ENCODE measurements around the gene MEGF10.

MEGF10 gene

GRCh38 chr5:127386557-127386956 lies 96.0 kb downstream of the MEGF10 start:
- Mint-ChIP-seq H3K27ac (no peak overlapping the region), H3K27me3 (peaks cover 3% of the 10 kb centered on the region), H3K9me3 (peaks cover 1% of the 10 kb centered on the region), H3K4me3 (no peak overlapping the region), H3K36me3 (no peaks in the 10 kb centered on the region), H3K4me1 (no peaks in the 10 kb centered on the region)
- DNase-seq (ENCODE audit: low spot score in 2 of 2) (no peak), ATAC-seq (ENCODE audit: low read depth) (no peak)

DNA sequence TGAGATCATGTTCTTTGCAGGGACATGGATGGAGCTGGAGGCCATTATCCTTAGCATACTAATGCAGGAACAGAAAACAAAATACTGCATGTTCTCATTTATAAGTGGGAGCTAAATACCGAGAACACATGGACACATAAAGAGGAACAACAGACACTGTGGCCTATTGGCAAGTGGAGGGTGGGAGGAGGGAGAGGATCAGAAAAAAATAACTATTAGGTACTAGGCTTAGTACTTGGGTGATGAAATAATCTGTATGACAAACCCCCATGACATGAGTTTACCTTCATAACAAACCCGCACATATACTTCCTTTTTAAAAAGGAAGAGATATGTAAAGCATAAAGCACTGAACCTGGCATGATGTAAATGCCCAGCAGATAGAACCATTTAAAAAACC lies 99.0 kb downstream of the MEGF10 start:
- DNase-seq (ENCODE audit: low spot score in 2 of 2): no peak
- Mint-ChIP-seq H3K27ac (no peak overlapping the region), H3K9me3 (peaks cover 1% of the 10 kb centered on the region), H3K4me1 (no peaks in the 10 kb centered on the region), H3K4me3 (no peak overlapping the region), H3K27me3 (peaks cover 3% of the 10 kb centered on the region), H3K36me3 (no peaks in the 10 kb centered on the region)
- no peak for ATAC-seq (ENCODE audit: low read depth)

DNA sequence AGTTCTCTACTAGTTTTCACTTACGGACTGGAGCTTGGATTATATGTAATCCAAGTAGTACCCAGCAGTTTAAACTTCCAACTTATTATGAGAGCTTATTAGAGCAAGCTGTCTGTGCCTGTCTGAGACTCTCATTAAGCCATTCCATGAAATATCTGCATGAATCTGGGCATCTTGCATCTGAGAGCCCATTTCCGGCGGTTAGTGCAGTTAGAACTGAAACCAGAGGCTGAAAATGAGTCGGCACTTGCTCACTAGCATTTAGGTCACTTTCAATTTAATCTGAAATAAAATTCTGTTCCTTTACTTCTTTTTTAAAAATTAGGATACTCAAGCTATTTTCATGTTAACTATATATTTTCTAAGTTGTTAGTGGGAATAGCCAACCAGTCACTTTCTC lies 102.2 kb downstream of the MEGF10 start:
- H3K4me1 Mint-ChIP-seq: no peaks in the 10 kb centered on the region
- H3K27ac Mint-ChIP-seq: no peak overlapping the region
- ATAC-seq (ENCODE audit: low read depth) (no peak), DNase-seq (ENCODE audit: low spot score in 2 of 2) (no peak)
- no peak overlapping the region for H3K4me3 Mint-ChIP-seq
- peaks cover 1% of the 10 kb centered on the region for H3K9me3 Mint-ChIP-seq
- H3K36me3 Mint-ChIP-seq: no peaks in the 10 kb centered on the region
- peaks cover 9% of the 10 kb centered on the region for H3K27me3 Mint-ChIP-seq

DNA sequence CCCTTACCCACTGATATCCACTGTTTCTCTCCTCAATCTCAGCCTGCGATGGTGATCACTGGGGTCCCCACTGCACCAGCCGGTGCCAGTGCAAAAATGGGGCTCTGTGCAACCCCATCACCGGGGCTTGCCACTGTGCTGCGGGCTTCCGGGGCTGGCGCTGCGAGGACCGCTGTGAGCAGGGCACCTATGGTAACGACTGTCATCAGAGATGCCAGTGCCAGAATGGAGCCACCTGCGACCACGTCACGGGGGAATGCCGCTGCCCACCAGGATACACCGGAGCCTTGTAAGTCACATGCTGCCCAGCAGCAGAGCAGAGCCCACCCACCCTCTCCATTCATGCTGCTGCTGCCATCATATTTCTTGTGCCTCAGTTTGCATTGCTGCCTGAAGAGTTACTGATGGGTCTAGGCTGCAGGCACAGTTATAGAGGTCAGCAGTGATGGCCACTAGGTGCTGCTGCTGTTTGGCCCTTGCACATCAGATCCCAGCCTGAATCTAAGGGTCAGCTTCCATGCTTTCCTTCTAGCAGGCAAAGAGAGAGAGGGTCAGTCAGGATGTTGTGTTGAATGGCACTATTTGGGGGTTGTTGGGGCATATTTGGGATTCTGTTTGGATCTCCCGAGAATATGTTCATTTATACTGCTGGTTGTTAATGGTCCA lies 106.0 kb downstream of the MEGF10 start:
- H3K27ac Mint-ChIP-seq: no peak overlapping the region
- DNase-seq (ENCODE audit: low spot score in 2 of 2) (no peak), ATAC-seq (ENCODE audit: low read depth) (no peak)
- H3K36me3 Mint-ChIP-seq: no peaks in the 10 kb centered on the region
- no peak overlapping the region for H3K4me3 Mint-ChIP-seq
- H3K27me3 Mint-ChIP-seq: peaks cover 10% of the 10 kb centered on the region
- H3K4me1 Mint-ChIP-seq: no peaks in the 10 kb centered on the region
- no peaks in the 10 kb centered on the region for H3K9me3 Mint-ChIP-seq

DNA sequence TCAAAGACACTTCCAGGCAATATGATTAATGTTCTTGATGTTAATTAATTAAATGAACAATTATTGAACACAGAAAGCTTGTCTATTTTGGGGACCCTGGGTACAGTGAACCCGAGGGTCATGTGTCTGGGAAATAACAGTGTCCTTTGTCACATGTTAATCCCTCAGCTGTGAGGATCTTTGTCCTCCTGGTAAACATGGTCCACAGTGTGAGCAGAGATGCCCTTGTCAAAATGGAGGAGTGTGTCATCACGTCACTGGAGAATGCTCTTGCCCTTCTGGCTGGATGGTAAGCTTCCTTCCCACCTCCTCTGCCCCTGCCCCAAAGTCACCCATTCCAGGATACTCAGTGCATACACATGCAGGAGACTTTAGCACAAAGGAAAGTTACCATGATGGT lies 107.9 kb downstream of the MEGF10 start:
- ATAC-seq (ENCODE audit: low read depth): no peak
- no peak overlapping the region for H3K4me3 Mint-ChIP-seq
- no peak overlapping the region for H3K27ac Mint-ChIP-seq
- peaks cover 13% of the 10 kb centered on the region for H3K27me3 Mint-ChIP-seq
- H3K4me1 Mint-ChIP-seq: no peaks in the 10 kb centered on the region
- no peaks in the 10 kb centered on the region for H3K9me3 Mint-ChIP-seq
- no peaks in the 10 kb centered on the region for H3K36me3 Mint-ChIP-seq
- no peak for DNase-seq (ENCODE audit: low spot score in 2 of 2)

- ATAC-seq (ENCODE audit: low read depth) (no peak), DNase-seq (ENCODE audit: low spot score in 2 of 2) (no peak)
- H3K36me3 Mint-ChIP-seq: no peaks in the 10 kb centered on the region
- H3K27me3 Mint-ChIP-seq: peaks cover 12% of the 10 kb centered on the region
- no peak overlapping the region for H3K4me3 Mint-ChIP-seq
- no peaks in the 10 kb centered on the region for H3K4me1 Mint-ChIP-seq
- H3K9me3 Mint-ChIP-seq: no peaks in the 10 kb centered on the region
- no peak overlapping the region for H3K27ac Mint-ChIP-seq
Observed at GRCh38 chr5:127399068-127399467, 108.5 kb downstream of the MEGF10 start.

GRCh38 chr5:127400539-127400938 lies 109.9 kb downstream of the MEGF10 start:
- DNase-seq (ENCODE audit: low spot score in 2 of 2): no peak
- no peaks in the 10 kb centered on the region for H3K4me1 Mint-ChIP-seq
- ATAC-seq (ENCODE audit: low read depth): no peak
- H3K27ac Mint-ChIP-seq: no peak overlapping the region
- H3K27me3 Mint-ChIP-seq: peaks cover 11% of the 10 kb centered on the region
- H3K9me3 Mint-ChIP-seq: no peaks in the 10 kb centered on the region
- H3K36me3 Mint-ChIP-seq: no peaks in the 10 kb centered on the region
- no peak overlapping the region for H3K4me3 Mint-ChIP-seq

DNA sequence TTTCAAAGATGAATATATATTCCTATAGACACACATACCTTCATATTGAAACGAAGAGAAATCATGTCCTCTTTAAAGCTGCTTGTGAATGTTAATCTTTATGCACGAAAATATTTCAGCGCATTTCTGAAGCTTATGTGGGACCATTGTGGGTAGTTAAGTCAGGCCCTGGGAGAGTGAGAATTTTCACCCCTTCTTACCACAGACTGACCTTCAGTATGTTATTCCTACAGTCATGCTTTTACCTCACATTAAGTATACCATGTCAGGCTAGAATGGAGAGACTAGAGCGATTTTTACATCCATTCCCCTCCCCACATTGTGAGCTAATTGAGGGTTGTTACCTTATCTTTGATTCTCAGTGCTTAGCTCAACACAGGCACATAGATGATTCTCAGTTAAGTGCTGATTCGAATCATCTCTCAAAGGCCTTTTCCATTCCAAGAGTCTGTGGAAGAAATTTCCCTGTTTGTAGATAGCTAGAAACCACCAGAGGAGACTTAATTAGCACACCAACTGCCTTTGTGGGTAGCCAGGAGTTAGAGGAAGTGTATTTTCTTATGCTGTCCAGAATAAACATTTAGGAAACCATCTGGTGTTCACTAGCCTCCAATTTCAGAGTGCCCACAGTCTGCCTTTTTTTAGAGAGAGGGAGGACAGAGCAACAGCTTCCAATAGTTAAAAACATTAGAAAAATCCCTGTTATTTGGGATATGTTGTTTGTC lies 110.5 kb downstream of the MEGF10 start:
- H3K4me1 Mint-ChIP-seq: no peaks in the 10 kb centered on the region
- no peaks in the 10 kb centered on the region for H3K9me3 Mint-ChIP-seq
- peaks cover 8% of the 10 kb centered on the region for H3K27me3 Mint-ChIP-seq
- H3K36me3 Mint-ChIP-seq: no peaks in the 10 kb centered on the region
- H3K4me3 Mint-ChIP-seq: no peak overlapping the region
- DNase-seq (ENCODE audit: low spot score in 2 of 2): no peak
- H3K27ac Mint-ChIP-seq: no peak overlapping the region
- ATAC-seq (ENCODE audit: low read depth): no peak

GRCh38 chr5:127402361-127402760 lies 111.8 kb downstream of the MEGF10 start:
- Mint-ChIP-seq H3K27ac (no peak overlapping the region), H3K4me1 (no peaks in the 10 kb centered on the region), H3K9me3 (no peaks in the 10 kb centered on the region), H3K27me3 (peaks cover 10% of the 10 kb centered on the region), H3K36me3 (no peaks in the 10 kb centered on the region), H3K4me3 (no peak overlapping the region)
- no peak for DNase-seq (ENCODE audit: low spot score in 2 of 2)
- ATAC-seq (ENCODE audit: low read depth): no peak

DNA sequence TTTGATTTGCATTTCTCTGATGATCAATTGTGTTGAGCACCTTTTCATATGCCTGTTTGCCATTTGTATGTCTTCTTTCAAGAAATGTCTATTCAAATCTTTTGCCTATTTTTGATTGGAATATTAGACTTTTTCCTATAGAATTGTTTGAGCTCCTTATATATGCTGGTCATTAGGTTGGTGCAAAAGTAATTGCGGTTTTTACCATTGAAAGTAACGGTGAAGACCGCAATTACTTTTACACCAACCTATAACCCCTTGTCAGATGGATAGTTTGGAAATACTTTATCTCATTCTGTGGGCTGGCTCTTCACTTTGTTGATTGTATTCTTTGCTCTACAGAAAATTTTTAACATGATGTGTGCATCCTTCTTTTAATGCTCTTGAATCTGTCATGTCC lies 113.6 kb downstream of the MEGF10 start:
- Mint-ChIP-seq H3K36me3 (no peaks in the 10 kb centered on the region), H3K27ac (no peak overlapping the region), H3K4me3 (no peak overlapping the region), H3K27me3 (peaks cover 7% of the 10 kb centered on the region), H3K9me3 (no peaks in the 10 kb centered on the region), H3K4me1 (no peaks in the 10 kb centered on the region)
- no peak for ATAC-seq (ENCODE audit: low read depth)
- no peak for DNase-seq (ENCODE audit: low spot score in 2 of 2)

DNA sequence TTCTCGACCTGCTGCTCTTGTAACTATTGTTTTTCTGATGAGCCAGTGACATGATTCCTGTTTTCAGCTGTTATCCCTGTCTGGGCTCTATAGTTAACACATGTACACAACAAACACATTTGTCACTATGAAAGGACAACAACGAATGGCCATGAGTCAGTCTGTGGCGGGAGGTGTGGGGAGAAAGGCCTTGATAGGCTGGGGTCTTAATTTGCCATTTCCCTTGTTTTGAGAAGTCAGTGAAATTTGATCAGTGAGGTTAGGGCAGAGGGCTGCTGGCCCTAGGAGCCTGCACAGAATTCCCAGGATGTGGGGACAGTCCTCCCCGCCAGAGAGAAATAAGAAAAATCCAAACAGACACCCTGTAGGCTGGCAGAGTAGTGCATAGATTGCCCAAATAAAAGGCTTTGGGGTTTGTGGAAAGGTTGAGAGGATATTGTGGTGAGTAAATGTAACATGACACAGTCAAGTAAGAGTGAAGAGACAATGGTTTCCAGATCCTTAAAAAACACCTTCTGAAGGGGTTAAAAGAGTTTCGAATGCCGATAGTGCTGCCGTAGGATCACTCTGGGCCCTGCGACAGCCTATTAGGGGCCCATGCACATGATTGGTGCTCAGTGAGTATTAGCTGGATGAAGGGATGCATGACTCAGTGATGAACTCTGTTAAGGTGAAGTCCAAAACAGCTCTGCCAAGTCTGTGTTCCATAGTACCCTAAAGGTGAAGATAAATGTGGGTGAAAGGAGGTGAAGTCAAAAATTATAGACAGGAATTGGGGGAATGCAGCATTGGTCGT lies 115.9 kb downstream of the MEGF10 start:
- DNase-seq (ENCODE audit: low spot score in 2 of 2): no peak
- peaks cover 5% of the 10 kb centered on the region for H3K27me3 Mint-ChIP-seq
- H3K9me3 Mint-ChIP-seq: no peaks in the 10 kb centered on the region
- no peaks in the 10 kb centered on the region for H3K36me3 Mint-ChIP-seq
- ATAC-seq (ENCODE audit: low read depth): no peak
- H3K27ac Mint-ChIP-seq: no peak overlapping the region
- no peaks in the 10 kb centered on the region for H3K4me1 Mint-ChIP-seq
- H3K4me3 Mint-ChIP-seq: no peak overlapping the region

- no peak overlapping the region for H3K4me3 Mint-ChIP-seq
- ATAC-seq (ENCODE audit: low read depth): no peak
- no peaks in the 10 kb centered on the region for H3K4me1 Mint-ChIP-seq
- no peaks in the 10 kb centered on the region for H3K36me3 Mint-ChIP-seq
- DNase-seq (ENCODE audit: low spot score in 2 of 2): no peak
- H3K27me3 Mint-ChIP-seq: peaks cover 2% of the 10 kb centered on the region
- no peak overlapping the region for H3K27ac Mint-ChIP-seq
- no peaks in the 10 kb centered on the region for H3K9me3 Mint-ChIP-seq
Observed at GRCh38 chr5:127409246-127409917, 118.8 kb downstream of the MEGF10 start.

- Mint-ChIP-seq H3K4me1 (no peaks in the 10 kb centered on the region), H3K27ac (no peak overlapping the region), H3K9me3 (no peaks in the 10 kb centered on the region), H3K36me3 (no peaks in the 10 kb centered on the region), H3K27me3 (peaks cover 2% of the 10 kb centered on the region), H3K4me3 (no peak overlapping the region)
- ATAC-seq (ENCODE audit: low read depth) (no peak), DNase-seq (ENCODE audit: low spot score in 2 of 2) (no peak)
Observed at GRCh38 chr5:127409921-127410675, 119.5 kb downstream of the MEGF10 start.

Data from memory B cell (primary cell).